GM19035 (cell line): ENCODE data around the gene DNAJC15.

Experiments used
- ATAC-seq: cut with Tn5 transposase; IDR thresholded peaks from one replicate; pipeline ENCODE4 v1.9.1; 2021; ENCODE audit not compliant: unreplicated experiment

DNAJC15 gene

GRCh38 chr13:43150369-43151207, 127.2 kb downstream of the DNAJC15 start:
- no peak for ATAC-seq

DNA sequence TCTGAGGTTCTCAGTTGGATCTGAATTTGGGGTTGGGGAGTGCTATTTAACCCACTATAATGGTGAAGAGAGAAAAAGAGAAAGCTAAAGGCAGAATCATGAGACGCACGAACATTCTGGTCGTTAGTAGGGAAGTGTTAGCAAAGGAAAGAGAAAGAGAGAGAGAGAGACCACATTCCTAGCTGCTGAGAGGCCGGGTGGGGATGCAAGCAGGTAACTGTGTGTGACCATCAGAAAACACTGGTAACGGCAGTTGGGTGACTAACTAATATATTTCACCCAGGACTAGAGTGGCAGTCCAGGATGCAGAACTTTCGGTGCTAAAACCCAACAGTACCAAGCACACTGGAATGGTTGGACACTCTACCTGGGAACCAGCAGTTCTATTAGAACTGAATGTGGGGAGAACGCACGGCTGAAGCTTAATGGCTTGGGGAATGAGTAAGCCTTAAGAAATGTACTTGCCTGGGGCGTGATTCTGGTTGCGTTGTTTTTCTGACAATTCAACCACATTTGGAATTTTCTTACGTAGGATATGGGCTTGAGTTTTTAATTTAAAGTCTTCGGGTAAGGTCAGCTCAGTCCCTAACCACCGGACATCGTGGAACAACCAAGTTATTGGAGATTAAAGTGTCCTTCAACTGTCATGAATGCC, 130.2 kb downstream of the DNAJC15 start:
- ATAC-seq: no peak

DNA sequence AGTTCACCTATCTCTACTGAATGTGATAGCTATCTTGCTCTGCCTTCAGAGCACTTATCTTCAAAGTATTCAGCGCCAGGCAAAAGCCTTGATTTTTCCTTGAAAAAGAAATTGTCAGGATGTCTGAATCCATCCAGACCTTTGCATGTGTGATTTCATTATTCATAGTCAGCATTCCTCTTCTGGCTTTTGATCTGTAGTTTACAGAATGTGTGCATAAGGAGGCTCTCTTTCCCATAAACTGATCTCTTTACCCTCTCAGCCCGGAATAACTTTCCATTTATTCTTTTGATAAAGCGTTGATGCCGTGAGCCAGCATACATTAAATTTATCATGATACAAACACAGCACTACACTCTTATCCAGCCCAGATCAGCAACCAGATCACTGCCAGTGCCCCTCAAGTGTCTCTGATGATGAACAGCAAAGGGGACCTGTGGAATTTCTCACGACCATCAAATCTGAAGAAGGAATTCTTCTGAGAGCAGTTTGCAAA, 130.8 kb downstream of the DNAJC15 start:
- ATAC-seq: no peak

GRCh38 chr13:43154839-43155238, 131.5 kb downstream of the DNAJC15 start:
- no peak for ATAC-seq

GRCh38 chr13:43156916-43157315, 133.5 kb downstream of the DNAJC15 start:
- ATAC-seq: no peak

- no peak for ATAC-seq
Observed at GRCh38 chr13:43157796-43158195, 134.4 kb downstream of the DNAJC15 start.

DNA sequence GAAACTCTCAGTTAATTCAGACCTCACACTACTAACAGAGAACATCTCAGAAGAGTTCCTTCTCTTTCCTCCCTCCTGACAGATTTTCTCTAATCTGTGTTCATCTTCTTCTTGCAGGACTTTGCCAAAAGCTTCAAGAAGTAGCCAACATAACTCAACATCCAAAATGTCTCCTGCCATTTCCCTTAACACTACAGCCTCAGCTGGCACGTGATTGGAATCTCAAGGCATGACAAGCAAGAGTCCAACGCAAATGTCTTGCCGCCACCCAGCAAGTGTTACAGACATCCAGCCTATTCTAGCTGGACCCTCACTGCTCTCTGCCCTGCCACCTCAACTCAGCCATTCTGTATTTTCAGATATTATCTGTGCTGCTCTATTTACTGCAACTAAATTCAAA, 135.1 kb downstream of the DNAJC15 start:
- ATAC-seq: no peak

GRCh38 chr13:43159026-43159461, 135.7 kb downstream of the DNAJC15 start:
- ATAC-seq: no peak
